ENCODE data around the gene CEP68. TPM values are rescaled to one million over a fixed set of nuclear protein-coding genes. Genes with fewer than 3 reads are reported as not detected.
"Not testable (repeated sequence)": the region's sequence is repeated elsewhere in the genome, so short reads cannot be mapped to it uniquely, and the experiment has no call there.

The CEP68 gene
- total RNA-seq, 1 donor, result 38.5 TPM

DNA sequence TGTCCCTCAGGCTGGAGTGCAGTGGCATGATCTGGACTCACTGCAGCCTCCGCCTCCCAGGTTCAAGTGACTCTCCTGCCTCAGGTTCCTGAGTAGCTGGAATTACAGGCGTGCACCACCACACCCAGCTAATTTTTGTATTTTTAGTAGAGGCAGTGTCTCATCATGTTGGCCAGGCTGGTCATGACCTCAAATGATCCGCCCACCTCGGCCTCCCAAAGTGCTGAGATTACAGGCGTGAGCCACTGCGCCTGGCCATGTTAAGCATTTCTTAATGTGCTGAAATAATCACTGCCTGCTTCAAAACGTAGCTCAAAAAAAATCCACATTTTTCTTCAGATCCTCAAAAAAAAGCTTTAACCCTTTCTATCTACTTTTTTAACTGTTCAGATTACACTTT is 69.2 kb downstream of the CEP68 start:
- DNase-seq (ENCODE audit: low read depth in 2 of 3, low spot score in 2 of 3), result not testable (repeated sequence)

DNA sequence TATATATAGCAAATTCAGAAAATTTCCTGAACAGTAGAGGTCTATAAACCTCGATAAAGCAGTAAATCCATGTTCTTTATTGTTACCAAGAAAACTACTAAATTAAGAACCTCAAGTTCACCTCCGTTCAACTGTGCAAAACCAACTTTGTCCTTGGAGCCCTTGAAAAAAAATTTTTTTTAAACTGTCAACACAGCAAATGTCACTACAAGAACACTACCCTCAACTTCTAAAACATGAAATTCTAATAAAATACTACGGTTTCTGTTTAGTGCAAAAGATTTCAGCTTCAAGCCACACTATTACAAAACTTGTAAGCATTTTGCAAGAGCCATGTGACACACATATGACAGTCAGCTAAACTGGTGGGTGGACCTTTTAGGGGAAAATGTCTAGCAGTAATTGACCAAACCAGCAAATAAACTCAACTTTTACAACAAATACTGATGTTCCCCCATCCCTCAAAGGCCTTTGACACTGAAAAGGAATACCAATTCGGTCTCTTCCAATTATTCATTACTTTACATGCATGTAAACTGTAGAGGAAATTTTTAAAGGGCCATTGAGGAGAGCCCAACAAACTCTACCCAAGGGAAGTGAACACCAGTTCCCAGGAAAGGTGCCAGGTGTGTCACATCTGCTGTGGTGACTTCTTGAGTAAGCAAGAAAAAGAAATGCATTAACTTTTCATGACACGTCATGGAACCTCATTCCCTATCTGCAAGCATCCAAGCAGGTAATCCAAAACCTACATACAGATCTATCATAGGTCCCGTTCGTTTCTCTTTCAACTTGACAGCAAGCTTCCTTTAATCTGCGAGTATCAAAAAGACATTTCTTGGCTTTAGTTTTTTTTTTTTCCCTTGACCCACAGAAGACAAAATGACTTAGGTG is 72.3 kb downstream of the CEP68 start:
- DNase-seq (ENCODE audit: low read depth in 2 of 3, low spot score in 2 of 3), result no peak

DNA sequence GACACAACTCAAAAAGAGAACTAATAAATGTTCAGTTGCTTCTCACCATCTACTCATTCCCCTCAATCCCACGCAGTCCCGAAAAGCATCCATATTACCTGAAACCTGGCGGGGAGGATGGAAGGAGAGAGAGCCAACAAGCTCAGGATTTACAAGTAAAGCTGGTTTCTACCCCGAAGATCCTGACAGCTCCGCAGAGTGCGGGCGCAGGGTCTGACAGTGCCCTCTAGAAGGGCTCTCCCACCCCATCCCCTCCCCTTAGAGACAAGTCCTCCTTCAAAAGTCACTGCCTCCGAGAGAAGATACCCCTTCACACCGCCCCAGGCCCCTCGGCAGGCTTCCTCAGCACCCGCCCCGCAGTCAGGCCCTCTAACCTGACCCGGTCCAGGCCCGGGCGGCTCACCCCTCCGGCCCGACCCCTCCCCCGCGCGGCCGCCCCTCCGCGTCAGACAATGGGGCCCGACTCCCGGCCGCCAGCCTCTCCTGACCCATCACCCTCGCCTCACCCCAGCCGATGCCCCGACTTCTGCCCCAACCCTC is 73.1 kb downstream of the CEP68 start:
- peak in 2 of 3 donors; percentile 31 to 45 for DNase-seq (ENCODE audit: low read depth in 2 of 3, low spot score in 2 of 3)

DNA sequence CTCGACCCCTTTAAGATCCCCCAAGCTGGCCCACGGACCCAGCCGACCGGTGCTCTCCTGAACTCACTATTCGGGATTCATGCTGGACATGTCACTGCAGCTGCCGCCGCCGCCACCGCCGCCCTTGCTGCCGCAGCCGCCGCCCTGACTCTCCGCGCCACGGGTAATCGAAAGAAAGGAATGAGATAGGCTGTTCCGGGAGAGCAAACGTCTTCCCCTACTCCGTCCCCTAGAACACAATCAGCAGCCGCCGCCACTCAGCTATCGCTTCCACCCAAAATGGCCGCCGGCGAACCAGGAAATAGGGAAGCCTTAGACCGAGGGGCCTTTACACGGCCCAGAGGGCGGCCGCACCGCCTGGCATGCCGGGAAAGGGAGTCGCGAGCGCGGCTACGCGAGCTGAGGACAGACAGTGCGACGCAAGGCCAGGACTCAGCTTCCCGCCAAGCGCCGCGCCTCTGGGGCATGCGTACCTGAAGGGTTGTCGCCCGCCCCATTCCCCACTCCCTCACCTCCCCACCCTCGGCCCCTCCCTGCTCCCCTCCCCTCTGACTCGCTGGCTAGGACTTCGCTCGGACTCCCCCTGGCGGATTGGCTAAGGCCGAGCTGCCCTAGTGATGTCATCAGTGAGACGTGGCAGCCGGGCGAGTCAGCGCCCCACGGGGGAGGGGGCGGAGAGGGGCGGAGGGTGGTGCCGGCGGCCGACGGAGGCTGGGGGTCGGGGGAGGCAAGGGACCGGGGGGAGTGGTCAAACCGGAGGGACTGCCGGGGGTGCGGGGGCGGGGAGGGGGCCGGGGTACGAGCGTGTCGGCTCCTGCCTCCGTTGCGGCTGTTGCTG is 73.8 kb downstream of the CEP68 start, which contains the start of gene RAB1A:
RAB1A (minus strand) TSS at position 281 of the 838 bp plus-strand sequence; CDS start at position 90, 191 bp downstream.
- DNase-seq (ENCODE audit: low read depth in 2 of 3, low spot score in 2 of 3), result peak; percentile 96 to 100 (median 100)

DNA sequence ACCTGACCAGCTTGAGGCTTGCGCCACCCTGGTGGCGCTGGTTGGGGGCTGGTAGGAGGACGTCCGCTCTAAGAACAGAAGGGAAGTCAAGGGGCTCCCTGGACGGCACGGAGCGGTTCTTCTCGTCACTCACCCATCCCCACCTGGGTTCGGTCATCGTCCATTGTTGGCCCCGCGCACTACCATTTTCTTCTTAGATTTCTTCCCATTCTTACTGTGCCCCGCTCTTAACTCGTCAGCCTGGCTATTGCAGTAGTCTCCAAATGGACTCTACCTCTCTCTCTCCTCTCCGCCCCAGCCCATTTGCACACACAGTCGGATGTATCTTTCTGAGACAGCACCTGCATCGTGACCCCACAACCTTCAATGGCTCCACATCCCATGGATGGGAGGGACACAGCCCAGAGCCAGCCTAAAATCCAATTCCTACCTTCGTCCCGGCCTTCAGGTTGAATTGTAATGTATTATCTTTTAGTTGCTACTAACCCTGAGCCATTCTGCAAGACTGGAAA is 74.5 kb downstream of the CEP68 start:
- DNase-seq (ENCODE audit: low read depth in 2 of 3, low spot score in 2 of 3), result peak in 2 of 3 donors; percentile 9 to 72

DNA sequence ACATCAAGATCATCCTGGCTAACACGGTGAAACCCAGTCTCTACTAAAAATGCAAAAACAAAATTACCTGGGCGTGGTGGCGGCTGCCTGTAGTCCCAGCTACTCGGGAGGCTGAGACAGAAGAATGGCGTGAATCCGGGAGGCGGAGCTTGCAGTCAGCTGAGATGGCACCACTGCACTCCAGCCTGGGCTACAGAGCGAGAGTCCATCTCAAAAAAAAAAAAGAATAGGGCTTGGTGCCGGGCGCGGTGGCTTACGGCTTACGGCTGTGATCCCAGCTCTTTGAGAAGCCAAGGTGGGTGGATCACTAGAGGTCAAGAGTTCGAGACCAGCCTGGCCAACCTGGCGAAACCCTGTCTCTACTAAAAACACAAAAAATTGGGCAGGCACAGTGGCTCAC is 76.7 kb downstream of the CEP68 start:
- DNase-seq (ENCODE audit: low read depth in 2 of 3, low spot score in 2 of 3), result not testable (repeated sequence)

DNA sequence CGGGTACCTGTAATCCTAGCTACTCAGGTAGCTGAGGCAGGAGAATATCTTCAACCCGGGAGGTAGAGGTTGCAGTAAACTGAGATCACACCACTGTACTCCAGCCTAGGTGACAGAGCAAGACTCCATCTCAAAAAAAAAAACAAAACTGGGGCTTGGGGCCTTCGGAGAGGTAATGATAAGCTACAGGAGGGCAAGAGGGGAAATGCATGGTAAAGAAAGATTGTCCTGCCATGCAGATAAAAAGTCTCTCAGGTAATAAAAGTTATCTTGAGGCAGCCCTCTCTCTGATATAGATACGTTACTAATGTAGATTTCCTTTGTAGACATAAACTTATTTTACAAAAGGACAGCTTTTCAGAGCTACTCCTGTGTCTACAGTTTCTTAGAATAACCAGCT is 77.4 kb downstream of the CEP68 start:
- no peak for DNase-seq (ENCODE audit: low read depth in 2 of 3, low spot score in 2 of 3)

DNA sequence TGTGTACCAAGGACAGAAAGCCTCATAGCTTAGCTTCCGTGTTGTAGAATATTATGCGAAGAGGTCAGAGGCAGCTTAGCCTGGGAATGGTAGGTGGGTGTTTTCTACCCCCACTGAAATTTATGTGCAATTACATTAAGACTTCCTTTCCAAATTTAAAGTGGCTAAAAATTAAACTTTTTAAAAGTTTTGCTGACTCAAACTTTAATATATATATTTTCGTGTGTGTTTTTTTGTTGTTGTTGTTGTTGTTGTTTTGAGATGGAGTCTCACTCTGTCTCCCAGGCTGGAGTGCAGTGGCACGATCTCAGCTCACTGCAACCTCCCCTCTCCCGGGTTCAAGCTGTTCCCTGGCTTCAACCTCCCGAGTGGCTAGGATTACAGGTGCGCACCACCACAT is 77.9 kb downstream of the CEP68 start:
- DNase-seq (ENCODE audit: low read depth in 2 of 3, low spot score in 2 of 3), result no peak

DNA sequence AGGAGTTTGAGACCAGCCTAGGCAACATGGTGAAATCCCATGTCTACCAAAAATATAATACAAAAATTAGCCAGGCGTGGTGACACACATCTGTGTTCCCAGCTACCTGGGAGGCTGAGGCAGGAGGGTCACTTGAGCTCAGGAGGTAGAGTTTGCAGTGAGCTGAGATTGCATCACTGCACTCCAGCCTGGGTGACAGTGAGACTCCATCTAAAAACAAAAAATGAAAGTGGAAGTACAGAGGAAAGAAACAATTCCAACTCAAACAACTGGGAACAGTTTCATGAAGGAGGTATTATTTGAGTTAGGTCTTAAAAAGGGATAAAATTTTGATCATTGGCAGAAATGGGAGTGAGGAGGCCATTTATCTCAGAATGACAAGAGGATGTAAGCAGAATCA is 80.0 kb downstream of the CEP68 start:
- no peak for DNase-seq (ENCODE audit: low read depth in 2 of 3, low spot score in 2 of 3)

Other genes starting within 250 kb of the CEP68 start
- 31.0 TPM for gene SLC1A4, start 67.0 kb upstream of the CEP68 start, total RNA-seq
- gene RAB1A, start 73.7 kb downstream of the CEP68 start, total RNA-seq, result 26.1 TPM
- gene ACTR2, start 171.4 kb downstream of the CEP68 start, total RNA-seq, result 47.1 TPM

Data from hematopoietic multipotent progenitor cell (in vitro differentiated cells).